Measurements from ENCODE around the gene OR2T2.
"Not testable (repeated sequence)": the region's sequence is repeated elsewhere in the genome, so short reads cannot be mapped to it uniquely, and the experiment has no call there.

OR2T2 gene, protein sequence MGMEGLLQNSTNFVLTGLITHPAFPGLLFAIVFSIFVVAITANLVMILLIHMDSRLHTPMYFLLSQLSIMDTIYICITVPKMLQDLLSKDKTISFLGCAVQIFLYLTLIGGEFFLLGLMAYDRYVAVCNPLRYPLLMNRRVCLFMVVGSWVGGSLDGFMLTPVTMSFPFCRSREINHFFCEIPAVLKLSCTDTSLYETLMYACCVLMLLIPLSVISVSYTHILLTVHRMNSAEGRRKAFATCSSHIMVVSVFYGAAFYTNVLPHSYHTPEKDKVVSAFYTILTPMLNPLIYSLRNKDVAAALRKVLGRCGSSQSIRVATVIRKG

DNA sequence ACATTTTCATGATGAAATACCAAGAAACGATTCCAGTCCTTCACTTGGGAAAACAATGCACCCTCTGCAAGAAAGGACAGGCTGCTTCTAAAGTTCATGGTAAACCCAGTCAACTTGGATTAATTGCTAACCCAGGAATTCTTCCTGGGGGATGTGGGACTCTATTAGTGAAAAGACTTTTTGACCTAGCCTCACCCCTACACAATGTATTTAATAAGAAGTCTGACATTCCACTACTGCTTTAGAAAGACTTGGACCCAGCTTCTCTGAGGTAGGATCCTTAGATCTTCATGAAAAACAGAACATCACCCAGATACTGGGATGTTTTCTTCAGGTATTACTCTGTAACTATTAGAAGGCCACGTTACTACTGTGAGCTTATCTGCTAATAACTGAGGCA is at the start of gene OR2T2:
OR2T2 (plus strand) TSS at position 239 of the 400 bp plus-strand sequence. CDS start 7,161 bp downstream, outside the sequence.
- H3K27me3 ChIP-seq (ENCODE audit: low read depth); DNase-seq (ENCODE audit: low spot score in 2 of 2); in situ Hi-C loops (cut with MboI; ENCODE audit: low sequenced_read_pairs): not testable (repeated sequence)

DNA sequence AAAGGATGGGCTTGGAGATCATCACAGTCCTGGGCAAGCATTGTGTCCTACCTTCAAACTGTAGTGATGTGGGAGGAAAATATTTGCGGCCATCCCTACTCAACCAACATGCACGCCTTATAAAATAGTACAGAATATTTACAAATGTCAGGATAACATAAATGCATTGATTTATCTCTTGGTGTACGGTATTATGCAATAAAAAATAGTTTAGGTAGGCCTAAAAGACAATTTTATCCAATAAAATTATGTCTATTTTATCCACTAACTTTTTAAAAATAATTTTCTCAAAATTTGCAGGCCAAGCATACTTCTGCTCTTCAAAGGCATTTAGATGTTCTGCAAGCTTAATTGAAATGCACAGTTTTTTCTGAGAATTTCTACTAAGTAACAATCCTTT is 42.7 kb upstream of the OR2T2 start, which contains the start of gene OR2T1:
OR2T1 (plus strand) TSS at position 301 of the 400 bp plus-strand sequence. CDS start 3,100 bp downstream, outside the sequence.
- DNase-seq (ENCODE audit: low spot score in 2 of 2) = no peak
- Histone ChIP-seq H3K4me1 (no peaks in the 10 kb centered on the region), H3K27me3 (ENCODE audit: low read depth) (no peaks in the 10 kb centered on the region), H3K9me3 (no peaks in the 10 kb centered on the region), H3K36me3 (replicated peaks) (no peaks in the 10 kb centered on the region), H3K4me3 (no peak within 1 kb of the TSS)
- in situ Hi-C loops (cut with MboI; ENCODE audit: low sequenced_read_pairs) = no loop called here

More for the DNA sequence above, at the start of gene OR2T2:
- H3K9me3 ChIP-seq; H3K4me3 ChIP-seq; H3K36me3 ChIP-seq (replicated peaks); H3K4me1 ChIP-seq: not testable (repeated sequence)

DNA sequence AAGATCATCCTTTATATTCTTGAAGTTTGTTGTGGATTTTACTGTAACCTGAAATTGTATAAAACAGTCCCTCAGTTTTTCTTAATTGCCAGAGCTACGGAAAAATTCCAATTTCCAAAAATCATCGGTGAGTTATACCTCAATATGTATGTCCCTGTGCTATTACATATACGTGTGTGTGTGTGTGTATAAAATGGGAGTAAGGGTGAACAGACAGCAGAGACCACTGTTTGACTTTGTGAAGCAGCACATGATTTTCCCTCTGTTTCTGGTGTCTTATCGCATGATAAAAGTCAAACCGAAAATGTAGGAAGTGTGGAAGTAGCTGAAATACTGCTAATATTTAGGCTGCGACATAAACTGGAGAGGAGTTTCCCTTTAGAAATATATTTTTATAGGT is 41.4 kb upstream of the OR2T2 start:
- Histone ChIP-seq H3K4me3 (no peak overlapping the region), H3K4me1 (no peaks in the 10 kb centered on the region), H3K27me3 (ENCODE audit: low read depth) (no peaks in the 10 kb centered on the region), H3K9me3 (no peaks in the 10 kb centered on the region), H3K36me3 (replicated peaks) (no peaks in the 10 kb centered on the region)
- in situ Hi-C loops (cut with MboI; ENCODE audit: low sequenced_read_pairs) = no loop called here
- no peak for DNase-seq (ENCODE audit: low spot score in 2 of 2)

GRCh38 chr1:248406721-248407692 is 38.4 kb upstream of the OR2T2 start:
- H3K4me1 ChIP-seq = no peaks in the 10 kb centered on the region
- DNase-seq (ENCODE audit: low spot score in 2 of 2) = no peak
- H3K4me3 ChIP-seq = no peak overlapping the region
- no peaks in the 10 kb centered on the region for H3K36me3 ChIP-seq (replicated peaks)
- no peaks in the 10 kb centered on the region for H3K27me3 ChIP-seq (ENCODE audit: low read depth)
- in situ Hi-C loops (cut with MboI; ENCODE audit: low sequenced_read_pairs) = no loop called here
- no peaks in the 10 kb centered on the region for H3K9me3 ChIP-seq

DNA sequence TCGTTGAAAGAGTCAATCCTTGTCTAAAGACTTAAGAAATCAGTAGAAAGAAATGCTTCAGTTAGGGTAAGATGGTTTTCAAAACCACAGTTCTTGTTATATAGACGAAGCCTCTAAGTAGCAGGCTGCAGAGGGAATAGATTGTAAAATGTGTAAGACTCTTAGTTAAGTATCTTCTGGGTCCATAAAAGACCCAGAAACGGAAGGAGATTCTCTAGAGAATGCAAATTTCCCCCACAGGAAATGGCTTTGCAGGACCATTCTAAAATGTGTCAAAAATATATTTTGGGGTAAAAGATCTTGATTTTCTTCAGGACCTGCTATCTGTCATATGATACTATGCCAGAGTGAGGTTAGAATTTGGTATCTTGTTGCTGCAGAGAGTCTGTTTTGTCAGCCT is 29.2 kb upstream of the OR2T2 start:
- H3K4me3 ChIP-seq = no peak overlapping the region
- in situ Hi-C loops (cut with MboI; ENCODE audit: low sequenced_read_pairs) = no loop called here
- no peaks in the 10 kb centered on the region for H3K27me3 ChIP-seq (ENCODE audit: low read depth)
- DNase-seq (ENCODE audit: low spot score in 2 of 2) = no peak
- no peaks in the 10 kb centered on the region for H3K36me3 ChIP-seq (replicated peaks)
- H3K9me3 ChIP-seq = peaks cover 2% of the 10 kb centered on the region
- no peaks in the 10 kb centered on the region for H3K4me1 ChIP-seq

DNA sequence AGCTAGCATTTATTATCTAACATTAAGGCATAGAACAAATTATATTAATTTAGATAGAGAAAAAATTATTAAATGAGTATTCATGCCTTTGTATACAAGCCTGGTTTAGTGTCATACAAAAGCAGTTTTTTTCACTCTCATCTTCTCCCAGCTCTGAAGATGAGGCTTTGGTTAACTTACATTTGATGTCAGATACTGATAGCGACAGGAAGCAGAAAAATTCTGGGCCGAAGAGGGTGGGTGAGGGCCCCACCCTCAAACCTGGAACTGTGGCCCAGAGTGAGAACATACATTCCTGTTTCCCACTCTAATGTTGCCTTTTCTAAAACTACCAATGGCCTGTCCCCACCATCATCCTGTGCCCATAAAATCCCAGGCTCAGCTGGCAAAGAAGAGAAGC is 27.6 kb upstream of the OR2T2 start:
- in situ Hi-C loops (cut with MboI; ENCODE audit: low sequenced_read_pairs) = no loop called here
- peaks cover 2% of the 10 kb centered on the region for H3K9me3 ChIP-seq
- H3K27me3 ChIP-seq (ENCODE audit: low read depth) = no peaks in the 10 kb centered on the region
- H3K4me1 ChIP-seq = no peaks in the 10 kb centered on the region
- H3K36me3 ChIP-seq (replicated peaks) = no peaks in the 10 kb centered on the region
- no peak for DNase-seq (ENCODE audit: low spot score in 2 of 2)
- H3K4me3 ChIP-seq = no peak overlapping the region

DNA sequence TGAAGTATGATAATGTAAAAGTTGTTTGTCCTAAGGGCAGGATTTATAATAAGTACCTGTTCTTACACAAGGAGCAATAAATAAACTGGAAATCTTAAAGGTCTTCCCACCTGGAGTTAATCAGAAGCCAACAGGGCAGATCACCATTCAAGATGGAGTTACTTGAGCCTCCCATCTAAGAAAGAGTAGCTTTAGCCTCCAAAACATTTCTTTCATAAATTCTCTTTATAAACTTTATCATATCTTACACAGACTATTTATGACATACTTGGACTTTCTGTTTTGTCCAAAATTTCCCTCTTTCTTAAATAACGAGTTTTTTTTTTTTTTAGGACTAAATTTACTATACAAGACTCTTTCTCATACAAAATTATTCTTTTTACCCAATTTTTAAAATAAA is 24.1 kb upstream of the OR2T2 start:
- in situ Hi-C loops (cut with MboI; ENCODE audit: low sequenced_read_pairs) = no loop called here
- Histone ChIP-seq H3K4me1 (no peaks in the 10 kb centered on the region), H3K36me3 (replicated peaks) (no peaks in the 10 kb centered on the region), H3K4me3 (no peak overlapping the region), H3K9me3 (no peaks in the 10 kb centered on the region; the same call in 1 of the 2 replicates), H3K27me3 (ENCODE audit: low read depth) (no peaks in the 10 kb centered on the region)
- DNase-seq (ENCODE audit: low spot score in 2 of 2) = no peak

GRCh38 chr1:248427526-248428191 is 17.8 kb upstream of the OR2T2 start:
- H3K9me3 ChIP-seq; H3K4me1 ChIP-seq; in situ Hi-C loops (cut with MboI; ENCODE audit: low sequenced_read_pairs); H3K27me3 ChIP-seq (ENCODE audit: low read depth); DNase-seq (ENCODE audit: low spot score in 2 of 2); H3K4me3 ChIP-seq; H3K36me3 ChIP-seq (replicated peaks): not testable (repeated sequence)

DNA sequence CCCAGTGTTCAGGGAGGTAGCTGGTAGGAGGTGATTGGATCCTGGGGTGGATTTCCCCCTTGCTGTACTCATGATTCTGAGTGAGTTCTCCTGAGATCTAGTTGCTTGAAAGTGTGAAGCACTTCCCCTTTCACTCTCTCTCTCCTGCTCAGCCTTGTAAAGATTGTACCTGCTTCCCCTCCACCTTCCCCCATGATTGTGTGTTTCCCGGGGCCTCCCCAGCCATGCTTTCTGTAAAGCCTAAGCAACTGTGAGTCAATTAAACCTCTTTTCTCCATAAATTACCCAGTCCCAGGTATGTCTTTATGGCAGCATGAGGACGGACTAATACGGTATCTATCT is 17.3 kb upstream of the OR2T2 start:
- DNase-seq (ENCODE audit: low spot score in 2 of 2); H3K4me1 ChIP-seq; H3K4me3 ChIP-seq; H3K36me3 ChIP-seq (replicated peaks); in situ Hi-C loops (cut with MboI; ENCODE audit: low sequenced_read_pairs); H3K27me3 ChIP-seq (ENCODE audit: low read depth); H3K9me3 ChIP-seq: not testable (repeated sequence)

DNA sequence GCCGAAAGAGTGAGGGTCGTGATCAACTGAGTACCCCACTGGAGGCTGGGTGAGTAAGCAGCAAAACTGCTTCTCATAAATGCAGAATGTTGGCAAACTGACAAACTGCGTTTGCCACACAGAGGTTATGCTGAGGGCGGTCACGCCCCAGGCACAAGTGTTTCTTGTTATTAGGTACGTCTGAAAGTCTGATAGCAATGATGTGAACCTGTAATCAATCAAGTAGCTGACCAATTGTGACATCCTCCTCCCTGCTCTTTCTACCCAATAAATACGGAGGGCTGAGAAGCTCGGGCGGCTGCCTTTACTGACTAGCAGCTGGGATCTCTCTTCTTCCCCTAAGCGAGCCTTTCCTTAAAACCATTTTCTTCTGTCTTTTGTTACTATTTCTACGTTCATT is 13.8 kb upstream of the OR2T2 start:
- H3K36me3 ChIP-seq (replicated peaks); H3K9me3 ChIP-seq; H3K4me1 ChIP-seq; H3K4me3 ChIP-seq; in situ Hi-C loops (cut with MboI; ENCODE audit: low sequenced_read_pairs); H3K27me3 ChIP-seq (ENCODE audit: low read depth); DNase-seq (ENCODE audit: low spot score in 2 of 2): not testable (repeated sequence)

GRCh38 chr1:248432201-248432600 is 13.2 kb upstream of the OR2T2 start:
- DNase-seq (ENCODE audit: low spot score in 2 of 2); H3K27me3 ChIP-seq (ENCODE audit: low read depth); H3K9me3 ChIP-seq; H3K4me1 ChIP-seq; H3K36me3 ChIP-seq (replicated peaks); in situ Hi-C loops (cut with MboI; ENCODE audit: low sequenced_read_pairs); H3K4me3 ChIP-seq: not testable (repeated sequence)

DNA sequence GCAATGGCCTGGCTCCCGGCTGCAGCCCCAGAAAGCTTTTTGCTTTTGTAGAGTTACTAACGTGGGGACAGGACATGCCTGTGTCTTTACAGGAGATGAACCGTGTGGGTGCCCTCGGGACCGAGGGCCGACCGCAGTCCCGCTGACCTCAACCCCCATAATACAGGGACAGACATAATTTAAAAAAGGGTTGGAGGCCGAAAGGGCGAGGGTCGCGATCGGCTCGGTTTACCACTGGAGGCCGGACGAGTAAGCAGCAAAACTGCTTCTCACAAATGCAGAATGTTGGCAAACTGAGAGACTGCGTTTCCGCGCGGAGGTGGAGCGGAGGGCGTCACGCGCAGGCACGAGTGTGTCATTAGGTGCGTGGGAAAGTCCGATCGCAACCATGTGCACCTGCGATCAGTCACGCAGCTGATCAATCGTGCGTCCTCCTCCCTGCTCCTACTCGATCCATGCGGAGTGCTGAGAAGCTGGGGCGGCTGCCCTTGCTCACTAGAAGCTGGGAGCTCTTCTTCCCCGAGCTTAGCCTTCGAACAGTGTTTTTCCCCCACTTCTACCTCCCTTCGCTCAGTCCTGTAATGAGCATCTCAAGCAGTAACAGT is 11.5 kb upstream of the OR2T2 start:
- DNase-seq (ENCODE audit: low spot score in 2 of 2); H3K9me3 ChIP-seq; in situ Hi-C loops (cut with MboI; ENCODE audit: low sequenced_read_pairs); H3K4me3 ChIP-seq; H3K36me3 ChIP-seq (replicated peaks); H3K4me1 ChIP-seq; H3K27me3 ChIP-seq (ENCODE audit: low read depth): not testable (repeated sequence)

GRCh38 chr1:248434913-248435312 is 10.5 kb upstream of the OR2T2 start:
- H3K9me3 ChIP-seq; DNase-seq (ENCODE audit: low spot score in 2 of 2); H3K4me1 ChIP-seq; in situ Hi-C loops (cut with MboI; ENCODE audit: low sequenced_read_pairs); H3K36me3 ChIP-seq (replicated peaks); H3K4me3 ChIP-seq; H3K27me3 ChIP-seq (ENCODE audit: low read depth): not testable (repeated sequence)

Measured in HAP-1 (cell line).